ENCODE data around the gene HSBP1L1. TPM values are rescaled to one million over a fixed set of nuclear protein-coding genes. Genes with fewer than 3 reads are reported as not detected.

The HSBP1L1 gene
- total and polyA plus RNA-seq, 2 experiments from 2014 or later, result 1.8 to 3.7 TPM

DNA sequence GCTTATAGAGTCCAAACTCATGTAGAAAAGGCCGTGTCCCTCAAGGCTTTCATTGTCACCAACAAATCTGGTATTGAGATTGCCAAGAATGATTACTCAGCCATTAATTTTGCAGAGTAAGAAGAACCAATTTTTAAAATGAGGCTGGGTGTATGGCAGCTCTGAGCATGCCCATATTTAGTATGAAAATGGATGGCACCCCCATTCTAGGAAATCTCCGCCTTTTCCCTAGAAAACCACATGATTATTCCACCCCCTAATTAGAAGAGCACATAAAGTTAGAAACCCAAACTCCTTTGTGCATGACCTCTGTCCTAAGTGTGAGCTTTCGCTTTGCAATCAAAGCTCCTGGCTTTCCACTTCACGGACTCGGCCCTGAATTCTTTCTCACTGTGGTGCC lies 38.0 kb downstream of the HSBP1L1 start:
- Mint-ChIP-seq H3K4me1 (peaks cover 8% of the 10 kb centered on the region), H3K36me3 (ENCODE audit: low read depth) (peaks cover 24% of the 10 kb centered on the region), H3K9me3 (peaks cover 53% of the 10 kb centered on the region), H3K27me3 (ENCODE audit: insufficient read depth, low read depth, poor library complexity) (no peaks in the 10 kb centered on the region), H3K4me3 (no peak overlapping the region), H3K27ac (no peak overlapping the region)
- Histone ChIP-seq H4K20me1 (replicated peaks; ENCODE audit: insufficient read depth) (no peaks in the 10 kb centered on the region), H3K4me1 (ENCODE audit: insufficient read depth) (peaks cover 5% of the 10 kb centered on the region; the same call in 1 of the 2 replicates), H3K4me2 (no peak overlapping the region), H3K4me3 (no peak overlapping the region), H3K9me2 (ENCODE audit: insufficient read depth) (no peaks in the 10 kb centered on the region), H3K27me3 (ENCODE audit: insufficient read depth) (no peaks in the 10 kb centered on the region), H3K27ac (ENCODE audit: low read depth) (no peak overlapping the region), H3K36me3 (ENCODE audit: insufficient read depth) (no peaks in the 10 kb centered on the region), H2AFZ (no peak overlapping the region), H3F3A (replicated peaks; ENCODE audit: low read depth) (no peaks in the 10 kb centered on the region), H3K79me2 (replicated peaks; ENCODE audit: insufficient read depth) (no peaks in the 10 kb centered on the region)
- ATAC-seq, result no peak
- no peak for TF ChIP-seq CREB1 (CRISPR knock-in tag; IDR thresholded peaks at IDR 0.05; ENCODE audit: low read depth)
- no peak for TF ChIP-seq STAT1 (IDR thresholded peaks at IDR 0.05; ENCODE audit: unreplicated experiment)
- no peak for DNase-seq (ENCODE audit: low spot score)

DNA sequence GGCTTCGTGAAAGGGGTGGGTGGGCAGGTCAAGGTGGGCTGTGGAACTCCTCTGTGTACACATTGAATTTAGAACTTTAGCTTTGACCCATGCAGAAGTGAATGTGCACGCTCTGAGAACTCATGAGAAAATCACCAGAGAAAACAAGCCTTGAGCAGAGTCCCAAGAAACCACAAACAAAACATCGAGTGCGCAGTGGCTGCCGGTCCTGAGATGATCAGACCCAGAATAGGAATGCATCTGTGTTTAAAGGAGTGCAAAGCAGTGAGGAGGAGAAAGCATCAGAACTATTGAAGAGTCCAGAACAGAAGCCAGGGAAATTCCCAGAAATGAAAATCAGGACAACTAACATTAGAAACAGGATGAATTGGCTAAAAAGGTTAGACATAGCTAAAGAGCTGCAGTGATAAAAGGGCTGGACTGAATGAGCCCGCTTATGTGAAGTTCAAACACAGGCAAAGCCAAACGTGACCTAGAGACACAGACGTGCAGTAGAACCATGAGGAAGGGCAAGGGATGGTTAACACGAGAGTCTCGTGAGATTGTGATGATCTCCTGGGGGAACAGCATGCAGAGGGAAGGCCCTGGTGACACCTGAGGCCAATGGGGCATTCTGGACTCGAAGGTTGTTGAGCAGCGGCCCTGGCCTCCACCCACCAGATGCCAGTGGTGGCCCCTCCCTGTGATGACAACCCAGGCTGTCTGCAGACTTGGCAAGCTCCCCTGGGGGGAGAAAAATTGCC lies 40.3 kb downstream of the HSBP1L1 start:
- ATAC-seq, result no peak
- TF ChIP-seq ZNF331 (CRISPR knock-in tag; IDR thresholded peaks at IDR 0.05; ENCODE audit: low read depth), result no peak
- no peak for TF ChIP-seq ZNF114 (CRISPR knock-in tag; IDR thresholded peaks at IDR 0.05)
- TF ChIP-seq, protein P1, sequence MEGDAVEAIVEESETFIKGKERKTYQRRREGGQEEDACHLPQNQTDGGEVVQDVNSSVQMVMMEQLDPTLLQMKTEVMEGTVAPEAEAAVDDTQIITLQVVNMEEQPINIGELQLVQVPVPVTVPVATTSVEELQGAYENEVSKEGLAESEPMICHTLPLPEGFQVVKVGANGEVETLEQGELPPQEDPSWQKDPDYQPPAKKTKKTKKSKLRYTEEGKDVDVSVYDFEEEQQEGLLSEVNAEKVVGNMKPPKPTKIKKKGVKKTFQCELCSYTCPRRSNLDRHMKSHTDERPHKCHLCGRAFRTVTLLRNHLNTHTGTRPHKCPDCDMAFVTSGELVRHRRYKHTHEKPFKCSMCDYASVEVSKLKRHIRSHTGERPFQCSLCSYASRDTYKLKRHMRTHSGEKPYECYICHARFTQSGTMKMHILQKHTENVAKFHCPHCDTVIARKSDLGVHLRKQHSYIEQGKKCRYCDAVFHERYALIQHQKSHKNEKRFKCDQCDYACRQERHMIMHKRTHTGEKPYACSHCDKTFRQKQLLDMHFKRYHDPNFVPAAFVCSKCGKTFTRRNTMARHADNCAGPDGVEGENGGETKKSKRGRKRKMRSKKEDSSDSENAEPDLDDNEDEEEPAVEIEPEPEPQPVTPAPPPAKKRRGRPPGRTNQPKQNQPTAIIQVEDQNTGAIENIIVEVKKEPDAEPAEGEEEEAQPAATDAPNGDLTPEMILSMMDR (conservative IDR thresholded peaks at IDR 0.05; ENCODE audit: low read depth in 2 of 2), result no peak
- TF ChIP-seq POLR2AphosphoS5 (IDR thresholded peaks at IDR 0.05; ENCODE audit: low read depth), result no peak
- TF ChIP-seq, protein P2, sequence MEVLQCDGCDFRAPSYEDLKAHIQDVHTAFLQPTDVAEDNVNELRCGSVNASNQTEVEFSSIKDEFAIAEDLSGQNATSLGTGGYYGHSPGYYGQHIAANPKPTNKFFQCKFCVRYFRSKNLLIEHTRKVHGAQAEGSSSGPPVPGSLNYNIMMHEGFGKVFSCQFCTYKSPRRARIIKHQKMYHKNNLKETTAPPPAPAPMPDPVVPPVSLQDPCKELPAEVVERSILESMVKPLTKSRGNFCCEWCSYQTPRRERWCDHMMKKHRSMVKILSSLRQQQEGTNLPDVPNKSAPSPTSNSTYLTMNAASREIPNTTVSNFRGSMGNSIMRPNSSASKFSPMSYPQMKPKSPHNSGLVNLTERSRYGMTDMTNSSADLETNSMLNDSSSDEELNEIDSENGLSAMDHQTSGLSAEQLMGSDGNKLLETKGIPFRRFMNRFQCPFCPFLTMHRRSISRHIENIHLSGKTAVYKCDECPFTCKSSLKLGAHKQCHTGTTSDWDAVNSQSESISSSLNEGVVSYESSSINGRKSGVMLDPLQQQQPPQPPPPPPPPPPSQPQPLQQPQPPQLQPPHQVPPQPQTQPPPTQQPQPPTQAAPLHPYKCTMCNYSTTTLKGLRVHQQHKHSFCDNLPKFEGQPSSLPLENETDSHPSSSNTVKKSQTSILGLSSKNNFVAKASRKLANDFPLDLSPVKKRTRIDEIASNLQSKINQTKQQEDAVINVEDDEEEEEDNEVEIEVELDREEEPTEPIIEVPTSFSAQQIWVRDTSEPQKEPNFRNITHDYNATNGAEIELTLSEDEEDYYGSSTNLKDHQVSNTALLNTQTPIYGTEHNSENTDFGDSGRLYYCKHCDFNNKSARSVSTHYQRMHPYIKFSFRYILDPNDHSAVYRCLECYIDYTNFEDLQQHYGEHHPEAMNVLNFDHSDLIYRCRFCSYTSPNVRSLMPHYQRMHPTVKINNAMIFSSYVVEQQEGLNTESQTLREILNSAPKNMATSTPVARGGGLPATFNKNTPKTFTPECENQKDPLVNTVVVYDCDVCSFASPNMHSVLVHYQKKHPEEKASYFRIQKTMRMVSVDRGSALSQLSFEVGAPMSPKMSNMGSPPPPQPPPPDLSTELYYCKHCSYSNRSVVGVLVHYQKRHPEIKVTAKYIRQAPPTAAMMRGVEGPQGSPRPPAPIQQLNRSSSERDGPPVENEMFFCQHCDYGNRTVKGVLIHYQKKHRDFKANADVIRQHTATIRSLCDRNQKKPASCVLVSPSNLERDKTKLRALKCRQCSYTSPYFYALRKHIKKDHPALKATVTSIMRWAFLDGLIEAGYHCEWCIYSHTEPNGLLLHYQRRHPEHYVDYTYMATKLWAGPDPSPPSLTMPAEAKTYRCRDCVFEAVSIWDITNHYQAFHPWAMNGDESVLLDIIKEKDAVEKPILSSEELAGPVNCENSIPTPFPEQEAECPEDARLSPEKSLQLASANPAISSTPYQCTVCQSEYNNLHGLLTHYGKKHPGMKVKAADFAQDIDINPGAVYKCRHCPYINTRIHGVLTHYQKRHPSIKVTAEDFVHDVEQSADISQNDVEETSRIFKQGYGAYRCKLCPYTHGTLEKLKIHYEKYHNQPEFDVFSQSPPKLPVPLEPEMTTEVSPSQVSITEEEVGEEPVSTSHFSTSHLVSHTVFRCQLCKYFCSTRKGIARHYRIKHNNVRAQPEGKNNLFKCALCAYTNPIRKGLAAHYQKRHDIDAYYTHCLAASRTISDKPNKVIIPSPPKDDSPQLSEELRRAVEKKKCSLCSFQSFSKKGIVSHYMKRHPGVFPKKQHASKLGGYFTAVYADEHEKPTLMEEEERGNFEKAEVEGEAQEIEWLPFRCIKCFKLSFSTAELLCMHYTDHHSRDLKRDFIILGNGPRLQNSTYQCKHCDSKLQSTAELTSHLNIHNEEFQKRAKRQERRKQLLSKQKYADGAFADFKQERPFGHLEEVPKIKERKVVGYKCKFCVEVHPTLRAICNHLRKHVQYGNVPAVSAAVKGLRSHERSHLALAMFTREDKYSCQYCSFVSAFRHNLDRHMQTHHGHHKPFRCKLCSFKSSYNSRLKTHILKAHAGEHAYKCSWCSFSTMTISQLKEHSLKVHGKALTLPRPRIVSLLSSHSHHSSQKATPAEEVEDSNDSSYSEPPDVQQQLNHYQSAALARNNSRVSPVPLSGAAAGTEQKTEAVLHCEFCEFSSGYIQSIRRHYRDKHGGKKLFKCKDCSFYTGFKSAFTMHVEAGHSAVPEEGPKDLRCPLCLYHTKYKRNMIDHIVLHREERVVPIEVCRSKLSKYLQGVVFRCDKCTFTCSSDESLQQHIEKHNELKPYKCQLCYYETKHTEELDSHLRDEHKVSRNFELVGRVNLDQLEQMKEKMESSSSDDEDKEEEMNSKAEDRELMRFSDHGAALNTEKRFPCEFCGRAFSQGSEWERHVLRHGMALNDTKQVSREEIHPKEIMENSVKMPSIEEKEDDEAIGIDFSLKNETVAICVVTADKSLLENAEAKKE (CRISPR knock-in tag; IDR thresholded peaks at IDR 0.05), result no peak
- no peak for TF ChIP-seq STAT1 (IDR thresholded peaks at IDR 0.05; ENCODE audit: unreplicated experiment)
- TF ChIP-seq CREB1 (CRISPR knock-in tag; IDR thresholded peaks at IDR 0.05; ENCODE audit: low read depth), result no peak
- TF ChIP-seq, protein P3, sequence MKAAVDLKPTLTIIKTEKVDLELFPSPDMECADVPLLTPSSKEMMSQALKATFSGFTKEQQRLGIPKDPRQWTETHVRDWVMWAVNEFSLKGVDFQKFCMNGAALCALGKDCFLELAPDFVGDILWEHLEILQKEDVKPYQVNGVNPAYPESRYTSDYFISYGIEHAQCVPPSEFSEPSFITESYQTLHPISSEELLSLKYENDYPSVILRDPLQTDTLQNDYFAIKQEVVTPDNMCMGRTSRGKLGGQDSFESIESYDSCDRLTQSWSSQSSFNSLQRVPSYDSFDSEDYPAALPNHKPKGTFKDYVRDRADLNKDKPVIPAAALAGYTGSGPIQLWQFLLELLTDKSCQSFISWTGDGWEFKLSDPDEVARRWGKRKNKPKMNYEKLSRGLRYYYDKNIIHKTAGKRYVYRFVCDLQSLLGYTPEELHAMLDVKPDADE (IDR thresholded peaks at IDR 0.05), result no peak

More for the DNA sequence above, 40.3 kb downstream of the HSBP1L1 start:
- no peak overlapping the region for H3K4me3 ChIP-seq
- no peaks in the 10 kb centered on the region for H3F3A ChIP-seq (replicated peaks; ENCODE audit: low read depth)
- H3K4me1 Mint-ChIP-seq, result peaks cover 8% of the 10 kb centered on the region
- no peak overlapping the region for H3K4me2 ChIP-seq
- no peaks in the 10 kb centered on the region for H3K79me2 ChIP-seq (replicated peaks; ENCODE audit: insufficient read depth)
- H3K9me2 ChIP-seq (ENCODE audit: insufficient read depth), result no peaks in the 10 kb centered on the region
- no peaks in the 10 kb centered on the region for H3K27me3 Mint-ChIP-seq (ENCODE audit: insufficient read depth, low read depth, poor library complexity)
- no peaks in the 10 kb centered on the region for H3K27me3 ChIP-seq (ENCODE audit: insufficient read depth)
- H3K27ac Mint-ChIP-seq, result no peak overlapping the region
- H2AFZ ChIP-seq, result no peak overlapping the region
- no peak for DNase-seq (ENCODE audit: low spot score)
- H4K20me1 ChIP-seq (replicated peaks; ENCODE audit: insufficient read depth), result no peaks in the 10 kb centered on the region
- H3K4me1 ChIP-seq (ENCODE audit: insufficient read depth), result peaks cover 5% of the 10 kb centered on the region
- no peak overlapping the region for H3K27ac ChIP-seq (ENCODE audit: low read depth)
- H3K4me3 Mint-ChIP-seq, result no peak overlapping the region
- no peaks in the 10 kb centered on the region for H3K36me3 ChIP-seq (ENCODE audit: insufficient read depth)
- H3K9me3 Mint-ChIP-seq, result peaks cover 71% of the 10 kb centered on the region
- H3K36me3 Mint-ChIP-seq (ENCODE audit: low read depth), result peaks cover 40% of the 10 kb centered on the region

Data from GM23338 (cell line).